ENCODE data around the gene TFAP2D.

TFAP2D gene

DNA sequence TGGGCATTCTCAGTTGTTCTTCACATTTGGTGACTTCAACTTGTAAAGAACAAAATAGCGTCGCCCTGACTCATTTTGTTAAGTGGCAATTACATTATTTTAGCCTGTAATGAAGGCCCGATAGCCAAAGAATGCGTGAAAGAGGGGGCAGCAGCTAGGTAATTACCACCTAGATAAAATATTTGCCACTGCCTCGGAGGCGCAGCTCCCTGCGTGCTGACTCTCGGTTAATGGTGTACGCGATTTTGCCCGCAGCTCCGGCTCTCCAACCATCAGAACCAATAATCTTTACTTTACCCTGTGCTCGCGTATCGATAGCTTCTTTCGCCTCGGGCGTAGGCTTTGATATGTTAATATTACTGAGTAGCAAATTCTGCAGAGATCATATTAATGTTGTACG lies 8.7 kb downstream of the TFAP2D start:
- no peak for DNase-seq

DNA sequence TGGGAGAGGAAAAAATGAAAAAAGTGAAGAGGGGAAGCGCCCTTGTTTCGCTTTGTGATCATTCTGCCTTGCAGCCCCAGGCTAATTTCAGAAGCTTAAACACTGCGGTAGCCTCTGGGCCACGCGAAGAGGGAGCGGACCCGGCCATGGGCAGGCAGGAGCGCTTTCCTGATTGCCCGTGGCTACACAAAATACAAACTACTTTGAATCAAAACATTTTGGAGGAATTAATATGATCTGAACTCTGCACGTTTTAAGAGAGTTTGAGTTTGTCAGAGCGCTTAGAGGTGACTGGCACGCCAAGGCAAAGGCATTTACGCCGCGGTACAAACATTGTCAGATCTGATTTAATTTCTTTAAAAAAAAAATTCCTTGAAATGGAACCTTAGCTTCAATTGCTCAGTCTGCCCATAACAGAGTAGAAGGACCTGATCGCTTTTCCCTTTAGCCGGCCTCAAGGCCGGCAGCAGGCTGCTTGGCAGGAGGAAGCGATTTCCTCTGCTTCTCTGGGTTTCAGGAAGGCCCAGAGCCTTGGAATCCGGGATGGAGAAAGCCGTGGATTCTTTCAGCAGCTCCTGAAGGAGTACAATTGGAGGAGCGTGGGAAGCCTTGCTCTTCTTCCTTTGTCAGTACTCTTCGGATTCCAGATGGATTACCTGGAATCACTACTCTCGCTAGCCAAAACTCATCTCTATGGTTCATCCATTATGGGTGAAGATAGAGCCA lies 9.7 kb downstream of the TFAP2D start:
- DNase-seq = no peak

DNA sequence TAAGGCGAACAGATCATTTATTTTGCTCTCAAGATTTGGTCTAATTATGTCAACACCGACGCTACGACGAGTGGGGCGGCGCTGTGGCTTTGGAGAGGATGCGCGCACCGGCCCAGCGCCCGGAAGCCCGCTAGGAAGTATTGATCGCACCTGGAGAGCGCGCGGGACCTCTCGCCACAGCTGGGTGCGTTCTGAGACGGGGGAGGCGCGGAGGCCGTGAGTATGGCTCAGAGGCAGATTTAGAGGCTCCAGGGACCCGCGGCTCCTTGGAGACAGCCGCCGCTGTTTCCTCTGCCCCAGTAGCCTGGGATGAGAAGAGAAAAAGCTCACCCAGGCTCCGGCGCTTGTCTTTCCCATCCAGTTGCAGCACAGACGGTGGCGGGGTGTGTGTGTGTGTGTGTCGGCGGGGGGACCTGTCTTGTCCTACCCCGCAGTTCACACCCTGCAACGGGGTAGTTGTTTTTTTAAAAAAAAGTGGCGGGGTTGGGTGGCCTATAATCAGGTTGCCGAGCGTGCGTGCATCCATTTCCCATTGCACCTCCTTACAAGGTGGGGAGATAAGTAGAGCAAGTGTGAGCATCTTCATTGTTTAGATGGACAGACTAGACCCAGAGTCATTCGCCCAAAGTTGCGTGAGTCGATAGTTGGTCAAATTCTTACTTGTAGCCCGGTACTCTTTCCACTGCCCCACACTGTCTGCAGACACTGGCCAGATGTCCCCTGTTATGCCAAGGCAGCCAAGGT lies 11.2 kb downstream of the TFAP2D start:
- DNase-seq = no peak

DNA sequence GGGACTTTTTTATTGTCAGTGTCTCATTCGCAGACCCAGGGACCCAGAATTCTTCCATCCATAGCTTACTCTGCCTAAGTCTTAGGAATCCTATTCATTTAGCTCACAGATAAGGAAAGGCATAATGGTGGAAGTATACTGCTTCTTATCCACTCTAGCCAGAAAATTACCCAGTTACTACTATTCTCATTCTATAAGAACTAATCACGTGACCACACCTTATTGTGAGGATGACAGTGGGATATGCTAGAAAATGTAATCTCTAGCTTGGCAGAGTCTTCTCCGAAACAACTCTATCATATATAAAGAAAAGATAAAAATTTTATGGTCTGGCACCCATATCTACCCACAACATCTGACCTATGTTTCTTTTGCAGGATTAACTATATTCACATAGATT lies 21.2 kb downstream of the TFAP2D start:
- DNase-seq = no peak

DNA sequence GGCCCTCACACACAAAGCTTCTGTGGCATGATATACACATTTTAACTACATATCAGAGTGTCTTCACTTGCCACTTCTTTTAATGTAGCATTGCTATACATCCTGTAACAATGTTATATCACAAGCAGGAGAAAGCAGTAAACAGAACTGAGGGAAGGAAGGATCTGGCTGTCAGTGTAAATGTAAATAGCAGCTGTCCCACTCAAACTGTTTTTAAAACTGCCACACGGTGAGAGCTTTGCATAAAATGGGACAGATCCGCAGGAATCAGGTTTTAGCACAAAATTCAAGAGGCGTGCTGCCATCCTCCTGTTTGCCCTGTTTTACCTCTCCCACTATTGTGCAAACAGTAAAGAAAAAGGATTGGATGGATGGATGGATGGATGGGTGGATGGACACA lies 28.8 kb downstream of the TFAP2D start:
- DNase-seq = no peak

DNA sequence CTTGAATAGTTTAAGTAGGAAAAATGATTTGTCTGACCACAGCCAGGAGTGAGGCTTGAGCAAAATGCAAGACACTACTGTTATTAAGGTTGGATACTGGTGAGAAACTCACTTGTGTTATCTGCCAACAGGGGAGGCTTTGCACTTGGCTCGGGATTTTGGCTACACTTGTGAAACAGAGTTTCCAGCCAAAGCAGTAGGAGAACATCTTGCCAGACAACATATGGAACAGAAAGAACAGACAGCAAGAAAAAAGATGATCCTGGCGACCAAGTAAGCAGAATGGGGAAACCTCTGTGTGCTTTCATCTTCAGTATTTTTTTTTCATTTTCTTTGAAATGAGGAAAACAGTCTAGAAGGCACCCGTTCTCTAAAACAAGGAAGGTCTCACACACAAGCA lies 31.6 kb downstream of the TFAP2D start:
- no peak for DNase-seq

DNA sequence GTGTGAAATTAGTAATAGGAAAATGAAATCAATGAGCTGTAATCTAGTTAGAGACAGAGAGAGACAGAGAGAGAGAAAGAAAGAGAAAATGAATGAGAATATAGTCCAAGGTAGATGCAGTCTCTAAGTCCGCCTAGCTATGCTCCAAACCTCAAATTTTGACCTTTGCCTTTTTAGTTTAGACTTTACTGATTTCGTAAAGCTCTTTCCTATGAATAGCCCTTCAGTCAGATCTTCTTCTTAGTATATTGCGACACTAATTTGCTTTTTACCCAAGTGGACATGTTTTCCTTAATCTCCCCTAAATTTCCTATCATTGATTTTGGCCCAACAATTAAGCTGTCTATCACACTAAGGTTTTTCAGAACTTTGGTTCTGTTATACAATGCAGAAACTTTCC lies 49.5 kb downstream of the TFAP2D start:
- DNase-seq = no peak

DNA sequence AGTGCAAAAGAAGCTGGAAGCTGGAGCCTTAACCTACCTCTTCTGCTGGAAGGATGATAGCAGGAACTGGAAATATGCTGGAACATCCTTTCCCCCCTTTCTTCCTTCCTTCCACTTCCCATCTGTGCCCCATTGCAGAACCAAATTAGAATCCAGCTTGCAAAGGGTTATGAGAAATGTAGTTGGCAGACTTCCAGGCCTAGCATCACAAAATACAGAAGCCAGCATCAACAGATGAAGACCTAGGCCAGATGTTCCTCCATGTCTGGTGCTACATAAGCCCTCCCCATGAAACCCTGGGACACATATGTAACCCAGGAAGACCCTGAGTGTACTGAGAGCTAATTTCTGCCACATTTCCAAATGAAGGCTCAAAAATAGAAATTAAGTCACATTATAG lies 65.4 kb downstream of the TFAP2D start:
- DNase-seq = no peak

DNA sequence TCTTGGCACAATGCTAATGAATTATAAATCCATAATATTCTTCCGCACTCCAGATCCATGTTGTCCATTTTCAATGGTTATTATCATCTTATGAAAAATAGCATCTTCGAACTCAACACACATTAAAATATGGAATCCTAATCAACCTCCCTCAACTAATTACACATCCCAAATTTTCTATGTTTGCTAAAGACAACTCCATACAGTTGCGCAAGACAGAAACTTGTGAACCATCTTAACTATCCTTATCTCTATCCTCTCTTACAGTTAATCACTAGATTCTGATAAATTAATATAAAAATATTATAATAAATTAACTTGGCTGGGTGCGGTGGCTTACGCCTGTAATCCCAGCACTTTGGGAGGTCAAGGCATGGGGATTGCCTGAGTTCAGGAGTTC lies 67.1 kb downstream of the TFAP2D start:
- DNase-seq = no peak

DNA sequence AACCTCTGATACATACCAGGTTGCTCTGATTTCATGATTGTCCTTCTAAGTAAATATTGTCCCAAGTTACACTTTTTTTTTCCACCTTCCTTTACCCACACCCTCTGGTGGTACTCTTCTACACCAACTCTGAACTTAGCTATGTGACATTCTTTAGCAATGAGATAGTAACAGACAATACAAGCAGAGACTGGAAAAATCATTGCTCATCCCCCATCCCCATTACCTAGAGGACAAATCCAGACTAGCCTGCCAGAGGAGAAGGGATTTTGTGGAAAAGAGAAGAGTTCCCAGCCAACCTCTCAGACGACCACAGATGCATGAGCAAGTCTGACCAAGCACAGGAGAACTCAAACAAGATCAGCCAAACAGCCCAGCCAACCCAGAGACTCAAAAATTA lies 72.6 kb downstream of the TFAP2D start:
- DNase-seq = no peak

DNA sequence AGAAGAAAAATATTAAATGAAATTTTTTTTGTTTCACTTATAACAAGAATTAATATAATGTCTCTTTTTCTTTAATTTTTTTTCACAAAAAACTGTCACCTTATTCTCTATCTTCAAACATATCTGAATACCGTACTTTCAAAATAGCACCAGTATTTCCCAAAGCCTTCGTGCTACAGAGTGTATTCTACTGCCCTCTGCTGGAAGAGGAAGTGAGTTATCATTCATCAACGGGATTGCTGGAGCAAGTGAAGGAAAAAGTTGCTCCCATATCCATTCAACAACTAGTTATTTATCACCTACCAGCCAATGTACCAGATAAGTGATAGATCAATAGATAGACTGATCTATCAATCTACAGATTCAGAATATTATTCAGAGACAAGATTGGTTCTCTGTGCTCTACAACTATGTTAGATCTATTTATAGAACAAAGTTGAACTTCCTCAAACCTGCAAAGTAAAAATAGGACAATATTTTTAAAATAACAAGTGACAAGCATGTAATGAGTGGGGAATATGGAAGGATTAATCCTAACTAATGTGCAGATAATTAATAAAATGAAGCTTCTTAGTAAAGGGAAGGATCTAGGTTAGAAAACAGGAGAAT lies 78.7 kb downstream of the TFAP2D start:
- DNase-seq = peak; percentile 4

DNA sequence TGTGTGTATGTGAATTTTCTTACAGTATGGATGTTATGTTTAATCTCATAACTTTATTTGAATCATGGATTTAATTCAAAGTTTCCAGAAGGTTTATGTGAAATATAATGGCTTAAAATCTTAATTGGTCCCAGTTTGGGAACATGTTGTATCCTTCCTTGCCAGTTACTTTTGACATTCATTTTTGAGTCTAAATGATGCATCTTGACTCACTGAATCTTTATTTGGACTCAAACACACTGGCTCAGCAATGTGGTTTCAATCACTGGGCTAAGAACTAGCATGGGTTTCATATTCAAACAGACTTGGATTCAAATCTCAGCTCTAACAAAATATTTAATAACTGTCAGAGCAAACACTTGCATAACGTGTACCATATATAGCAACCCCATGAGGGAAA lies 79.4 kb downstream of the TFAP2D start:
- no peak for DNase-seq

DNA sequence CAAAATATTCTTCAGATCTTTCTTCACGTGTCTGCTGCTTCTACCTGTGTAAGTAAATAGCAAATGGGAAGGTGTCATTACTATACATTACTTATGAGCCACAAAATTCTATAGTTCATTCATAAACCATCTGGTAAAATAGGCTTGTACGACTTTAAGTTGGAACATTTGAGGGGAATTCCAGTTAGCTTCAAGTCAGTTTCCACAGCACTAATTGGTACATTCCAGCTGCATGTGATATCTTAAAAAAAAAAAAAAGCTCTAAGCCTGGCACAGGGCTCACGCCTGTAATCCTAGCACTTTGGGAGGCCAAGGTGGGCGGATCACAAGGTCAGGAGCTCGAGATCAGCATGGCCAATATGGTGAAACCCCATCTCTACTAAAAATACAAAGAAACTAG lies 82.2 kb downstream of the TFAP2D start:
- no peak for DNase-seq

DNA sequence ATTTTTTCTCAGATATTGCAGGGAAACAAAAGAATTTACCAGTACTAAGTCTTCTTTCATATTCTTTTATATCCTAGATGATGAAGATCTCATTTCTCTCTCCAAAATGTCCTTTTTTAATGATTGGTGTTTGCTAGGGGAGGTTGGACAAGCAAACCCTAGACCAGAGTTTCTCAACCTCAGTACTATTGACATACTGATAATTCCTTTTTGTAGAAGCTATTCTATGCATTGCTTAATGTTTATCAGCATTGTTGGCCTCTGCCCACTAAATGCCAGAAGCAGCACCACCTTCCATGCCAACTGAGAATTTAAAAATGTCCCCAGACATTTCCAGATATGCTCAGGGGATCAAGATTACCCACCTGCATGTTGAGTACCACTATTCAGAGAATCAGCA lies 91.0 kb downstream of the TFAP2D start:
- no peak for DNase-seq

DNA sequence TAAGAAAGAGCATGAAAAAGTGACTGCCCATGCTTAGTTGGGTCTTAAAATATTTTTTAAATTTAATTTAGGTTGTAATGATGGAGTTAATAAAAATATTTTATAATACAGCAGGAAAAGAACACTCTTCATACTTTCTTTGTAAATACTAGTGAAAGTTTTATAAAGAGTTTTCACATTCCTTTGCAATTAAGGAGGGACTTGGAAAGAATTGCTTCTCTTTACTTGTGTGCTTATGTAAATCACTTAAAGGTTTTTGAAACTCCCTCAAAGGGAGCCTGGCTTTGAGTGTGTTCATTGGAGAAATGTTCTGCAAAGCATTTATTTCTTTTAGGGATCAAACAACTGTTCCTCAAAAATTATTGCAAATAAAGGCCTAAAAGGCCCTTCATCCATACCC lies 93.7 kb downstream of the TFAP2D start:
- DNase-seq = no peak

DNA sequence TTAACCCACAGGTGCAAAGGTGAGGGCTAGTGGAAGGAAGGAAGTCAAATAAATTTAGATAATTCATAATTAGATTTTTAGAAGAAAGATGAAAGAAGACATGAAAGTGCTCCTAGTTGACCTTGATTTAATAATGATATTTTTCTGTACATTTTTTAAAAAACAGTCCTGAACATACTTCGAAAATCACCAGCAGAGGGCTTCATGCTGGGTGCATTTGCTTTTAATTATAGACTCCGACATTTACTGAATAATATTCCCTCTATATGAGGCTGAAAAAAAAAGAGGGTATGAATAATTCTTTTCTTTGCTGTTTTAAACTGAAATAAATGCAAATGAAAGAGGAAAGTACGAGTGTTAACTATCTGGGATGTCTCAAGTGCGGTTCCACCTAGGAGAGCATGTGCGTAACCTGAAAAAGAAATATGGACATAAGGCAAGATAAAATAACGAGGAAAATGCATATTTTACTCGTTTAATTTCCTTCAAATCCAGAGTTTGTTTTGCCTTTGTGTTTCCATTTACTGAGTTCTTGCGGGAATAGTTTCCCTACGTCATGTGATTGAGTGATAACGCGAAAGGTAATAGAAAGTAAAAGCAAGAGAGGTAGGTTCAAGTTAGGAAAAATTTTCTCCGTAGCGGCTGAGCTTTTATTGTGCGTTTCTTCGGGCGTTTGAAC lies 102.2 kb downstream of the TFAP2D start:
- DNase-seq = no peak

DNA sequence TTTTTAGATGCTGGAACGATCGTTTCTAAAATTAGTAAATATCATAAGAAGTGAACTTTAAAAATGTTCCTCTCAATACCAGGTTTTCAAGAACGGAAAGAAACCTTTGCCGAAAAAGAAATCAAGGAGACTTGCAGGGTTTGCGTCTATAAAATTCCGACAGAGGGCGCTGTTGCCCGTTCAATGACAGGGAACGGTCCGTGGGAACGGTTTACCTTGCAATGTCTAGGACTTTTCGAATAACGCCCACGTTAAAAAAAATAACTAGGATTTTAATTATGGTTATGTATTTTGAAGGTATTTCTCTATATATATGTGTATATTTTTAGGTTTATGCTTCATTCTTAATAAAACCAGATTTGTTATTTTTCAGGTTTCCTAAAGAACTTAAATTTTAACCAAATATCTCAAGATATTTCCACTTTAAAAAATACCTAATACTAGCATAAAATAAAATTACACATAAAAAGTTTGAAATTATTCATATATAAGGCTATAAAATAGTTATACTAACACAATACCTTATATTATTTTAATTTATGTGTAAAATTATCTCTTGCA lies 102.9 kb downstream of the TFAP2D start:
- peak; percentile 69 for DNase-seq

DNA sequence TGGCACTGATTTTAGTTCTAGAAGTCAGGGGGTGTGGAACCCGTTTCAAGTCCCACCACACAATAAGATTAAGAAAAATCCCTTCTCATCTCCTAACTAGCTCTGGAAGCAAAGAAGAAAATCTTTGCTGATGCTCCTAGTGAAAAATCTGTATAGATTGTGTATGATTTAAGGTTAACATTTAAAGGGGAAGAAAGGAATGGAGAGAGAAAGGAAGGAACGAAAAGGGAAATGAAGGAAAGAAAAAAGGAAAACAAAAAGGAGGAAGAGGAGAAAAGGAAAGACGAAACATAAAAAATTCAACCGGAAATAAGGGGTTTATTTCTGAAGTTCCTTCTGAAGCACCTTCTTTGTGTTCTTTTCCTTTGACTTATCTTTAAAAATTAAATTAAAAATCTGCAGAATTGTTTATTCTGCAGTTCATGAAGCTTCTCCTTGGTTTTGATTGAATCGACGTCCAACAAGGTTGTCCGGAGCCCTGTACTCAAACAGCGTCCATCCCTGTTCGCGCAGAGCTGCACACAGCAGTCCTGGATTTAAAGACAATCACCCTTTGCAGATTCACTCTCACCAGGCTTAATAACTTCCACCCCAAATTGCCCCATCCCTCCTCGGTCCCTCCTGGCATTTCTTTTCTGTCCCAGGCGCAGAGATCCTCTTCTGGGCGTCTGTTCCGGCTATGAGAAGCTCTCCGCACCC lies 103.8 kb downstream of the TFAP2D start:
- no peak for DNase-seq

DNA sequence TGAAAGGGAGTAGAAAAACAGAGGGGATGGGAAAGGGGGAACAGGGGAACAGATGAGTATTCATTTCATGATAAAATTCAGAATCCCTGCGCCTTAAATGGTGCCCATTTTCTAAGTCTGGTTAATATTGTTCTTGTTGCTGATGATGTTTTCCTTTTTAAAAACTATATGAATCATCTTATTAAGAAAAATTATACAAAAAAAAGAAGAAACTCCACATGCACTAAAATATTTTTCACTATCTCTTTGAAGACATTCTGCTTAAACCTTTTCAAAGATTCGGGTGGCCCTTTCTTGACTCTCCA lies 104.3 kb downstream of the TFAP2D start:
- DNase-seq = no peak

DNA sequence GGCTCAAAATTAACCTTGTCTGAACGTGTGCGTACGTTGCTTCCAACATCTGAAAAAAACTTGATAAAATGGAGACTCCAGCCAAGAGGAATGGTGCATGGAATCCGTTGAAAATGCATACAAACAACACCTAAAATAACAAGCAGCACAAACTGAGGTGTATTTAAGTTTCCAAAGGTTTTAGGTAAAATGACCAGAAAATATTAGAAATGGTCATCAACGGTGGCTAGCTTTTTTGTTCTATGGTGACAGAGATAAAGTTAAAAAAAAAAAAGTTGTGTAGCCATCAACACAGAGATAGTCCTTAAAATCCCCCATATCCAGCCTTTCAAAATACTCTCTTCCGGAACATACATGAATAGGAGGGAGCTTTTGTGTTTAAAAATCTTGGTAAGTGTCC lies 104.7 kb downstream of the TFAP2D start:
- no peak for DNase-seq

DNA sequence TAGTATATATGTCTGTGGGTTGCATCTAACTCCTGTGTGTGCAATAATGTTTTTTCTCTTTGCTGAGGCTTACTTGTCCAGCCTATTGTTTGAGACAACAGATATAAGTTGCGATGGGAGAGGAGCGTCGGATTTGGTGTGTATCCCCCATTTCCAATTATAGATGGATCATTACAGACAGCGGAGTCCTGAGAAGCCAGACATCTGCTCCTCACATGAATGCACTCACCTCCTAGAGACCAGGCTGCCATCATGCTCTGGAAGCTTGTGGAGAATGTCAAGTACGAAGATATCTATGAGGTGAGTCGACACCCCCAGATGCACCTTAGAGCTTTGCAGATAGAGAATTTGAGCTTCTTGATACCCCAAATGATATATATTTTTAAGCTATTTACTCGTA lies 105.3 kb downstream of the TFAP2D start, which contains the start of gene TFAP2B:
Gene TFAP2B, plus strand, starts transcription at position 199 of the 400 bp plus-strand sequence. Its CDS starts 21 bp downstream, at position 220.
- no peak for DNase-seq

DNA sequence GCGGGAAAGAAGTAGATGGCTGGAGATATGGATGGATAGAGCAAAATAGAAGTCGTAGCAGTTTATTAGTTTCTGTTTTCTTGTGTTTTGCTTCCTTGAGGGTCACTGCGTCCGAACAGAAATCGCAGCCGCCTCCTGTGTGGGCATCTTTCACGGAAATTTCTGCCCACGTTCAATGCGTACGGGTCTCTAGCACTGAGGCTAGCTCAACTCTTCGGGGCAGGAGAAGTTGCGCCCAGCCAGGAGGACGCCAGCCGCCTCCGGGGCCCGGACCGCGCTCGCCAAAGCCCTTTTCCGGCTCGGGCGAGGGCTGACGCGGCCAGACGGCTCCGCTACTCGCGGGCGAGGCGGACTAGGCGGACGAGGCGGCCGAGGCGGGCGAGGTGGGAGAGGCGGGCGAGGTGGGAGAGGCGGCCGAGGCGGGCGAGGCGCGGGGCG lies 106.2 kb downstream of the TFAP2D start:
- DNase-seq = no peak

Measured in NCI-H2227 treated with DMSO at 0.1 percent for 48 hours (cell line).